IMR-90 (cell line): ENCODE results near the gene ADAMTSL2. TPM values are rescaled to one million over a fixed set of nuclear protein-coding genes. Genes with fewer than 3 reads are reported as not detected.

Experiments
- ATAC-seq: fragments of 200-7000 bp; cut with Tn5 transposase; 2 replicates; pipeline ENCODE4 v1.9.1; 2020; ENCODE audit warnings: low read depth, mild to moderate bottlenecking, moderate library complexity
- BruUV-seq: library from RNA; stranded (reverse); fragments of 400-500 nt; replicated peaks from 2 replicates; lab custom pipeline; 2021; lab: Mats Ljungman, UMichigan
- CTCF ChIA-PET: fragments of 300-600 bp; formaldehyde crosslinking; extraction: SDS; loops from one replicate; lab custom pipeline; 2021; ENCODE audit warnings: antibody characterized with exemption; lab: Yijun Ruan, JAX
- POLR2A ChIA-PET: fragments of 300-600 bp; sonication (Branson Sonifier 250); formaldehyde crosslinking; loops from one replicate; lab custom pipeline; 2022; ENCODE audit warnings: antibody characterized with exemption; ENCODE audit not compliant: unreplicated experiment; lab: Charles Lee
- DNase-seq: peaks from one replicate; pipeline ENCODE4 v3.0.0; 2013
- H2AFZ ChIP-seq: replicated peaks from 2 replicates; pipeline ENCODE3; 2013; ENCODE audit warnings: low read length, mild to moderate bottlenecking; ENCODE audit not compliant: poor library complexity
- H2AK5ac ChIP-seq: 2 replicates; pipeline ENCODE4 v1.6.1; 2013; ENCODE audit warnings: low read depth, low read length, inconsistent platforms
- H2AK9ac ChIP-seq: replicated peaks from 2 replicates; pipeline ENCODE3; 2013; ENCODE audit warnings: mild to moderate bottlenecking, low read depth, low read length, moderate library complexity; ENCODE audit not compliant: poor library complexity
- H2BK120ac ChIP-seq: 2 replicates; pipeline ENCODE4 v1.6.1; 2013; ENCODE audit warnings: low read depth, low read length, inconsistent platforms
- H2BK15ac ChIP-seq: 3 replicates; pipeline ENCODE4 v1.6.1; 2013; ENCODE audit warnings: low read depth, low read length, inconsistent platforms
- H2BK20ac ChIP-seq: 2 replicates; pipeline ENCODE4 v1.6.1; 2013; ENCODE audit warnings: low read depth, mild to moderate bottlenecking, inconsistent platforms, low read length, moderate library complexity
- H2BK5ac ChIP-seq: 2 replicates; pipeline ENCODE4 v1.6.1; 2013; ENCODE audit warnings: mild to moderate bottlenecking, low read depth, low read length, inconsistent platforms; ENCODE audit not compliant: poor library complexity, severe bottlenecking
- H3K14ac ChIP-seq: replicated peaks from 2 replicates; pipeline ENCODE4 v1.6.1; 2013; ENCODE audit warnings: low read depth, low read length, inconsistent platforms
- H3K18ac ChIP-seq: 2 replicates; pipeline ENCODE4 v1.6.1; 2013; ENCODE audit warnings: low read depth, low read length, control low read depth
- H3K23ac ChIP-seq: 2 replicates; pipeline ENCODE4 v1.6.1; 2013; ENCODE audit warnings: low read depth, low read length, inconsistent platforms
- H3K27ac ChIP-seq: 2 replicates; pipeline ENCODE4 v1.5.1; 2013; ENCODE audit warnings: mild to moderate bottlenecking, control low read depth, low read length; ENCODE audit not compliant: insufficient read depth
- H3K27me3 ChIP-seq: 2 replicates; pipeline ENCODE4 v1.6.1; 2013; ENCODE audit warnings: low read length; ENCODE audit not compliant: control insufficient read depth, insufficient read depth
- H3K36me3 ChIP-seq: 2 replicates; pipeline ENCODE4 v1.6.1; 2013; ENCODE audit warnings: low read length, mixed read lengths; ENCODE audit not compliant: control insufficient read depth, insufficient read depth
- H3K4ac ChIP-seq: 2 replicates; pipeline ENCODE4 v1.6.1; 2013; ENCODE audit warnings: low read depth, low read length, inconsistent platforms
- H3K4me1 ChIP-seq: 2 replicates; pipeline ENCODE4 v1.6.1; 2013; ENCODE audit warnings: low read length, mixed read lengths; ENCODE audit not compliant: control insufficient read depth, insufficient read depth
- H3K4me2 ChIP-seq: 2 replicates; pipeline ENCODE4 v1.6.1; 2013; ENCODE audit warnings: low read depth, mild to moderate bottlenecking, control low read depth, low read length, moderate library complexity
- H3K4me3 ChIP-seq: 2 replicates; pipeline ENCODE4 v1.5.1; 2013; ENCODE audit warnings: low read depth, mild to moderate bottlenecking, control low read depth, low read length, moderate library complexity; ENCODE audit not compliant: insufficient read depth
- H3K56ac ChIP-seq: 2 replicates; pipeline ENCODE4 v1.6.1; 2013; ENCODE audit warnings: low read length, inconsistent platforms; ENCODE audit not compliant: insufficient read depth; ENCODE audit errors: extremely low read depth
- H3K79me1 ChIP-seq, 2 experiments: 2 replicates each; pipeline ENCODE4 v1.6.1; 2013; ENCODE audit warnings: low read length in 2 of 2, inconsistent platforms in 1 of 2, low read depth in 1 of 2
- H3K9ac ChIP-seq: 2 replicates; pipeline ENCODE4 v1.6.1; 2013; ENCODE audit warnings: low read depth, low read length, control low read depth
- H3K9me1 ChIP-seq: 2 replicates; pipeline ENCODE4 v1.6.1; 2013; ENCODE audit warnings: low read length, inconsistent platforms; ENCODE audit not compliant: insufficient read depth
- H3K9me3 ChIP-seq: 2 replicates; pipeline ENCODE4 v1.6.1; 2013; ENCODE audit warnings: low read length; ENCODE audit not compliant: control insufficient read depth, insufficient read depth
- H4K20me1 ChIP-seq: 2 replicates; pipeline ENCODE4 v1.6.1; 2013; ENCODE audit warnings: low read length, inconsistent platforms; ENCODE audit not compliant: insufficient read depth
- H4K5ac ChIP-seq: 2 replicates; pipeline ENCODE4 v1.6.1; 2013; ENCODE audit warnings: mild to moderate bottlenecking, low read depth, low read length, control low read depth
- H4K8ac ChIP-seq, 2 experiments: 2 replicates each; pipeline ENCODE4 v1.6.1; 2013; ENCODE audit warnings: low read depth in 2 of 2, low read length in 2 of 2, control low read depth in 1 of 2, inconsistent platforms in 1 of 2
- H4K91ac ChIP-seq: 2 replicates; pipeline ENCODE4 v1.6.1; 2013; ENCODE audit warnings: low read depth, low read length, inconsistent platforms; ENCODE audit not compliant: insufficient read depth
- BHLHE40 ChIP-seq: fragments of 150-350 bp; IDR thresholded peaks from 2 replicates; pipeline ENCODE4 v1.6.1; 2016; ENCODE audit warnings: mild to moderate bottlenecking, low read depth, low read length
- CEBPB ChIP-seq: IDR thresholded peaks from 2 replicates; pipeline ENCODE4 v1.6.1; 2012; ENCODE audit warnings: low read depth, low read length, improper control_type of control experiment
- CTCF ChIP-seq: conservative IDR thresholded peaks from 2 replicates; pipeline ENCODE4 v1.5.1; 2012; ENCODE audit warnings: mild to moderate bottlenecking, low read depth, low read length, improper control_type of control experiment
- FOS ChIP-seq: fragments of 150-350 bp; IDR thresholded peaks from 2 replicates; pipeline ENCODE4 v1.6.1; 2016; ENCODE audit warnings: low read depth, low read length
- MAFK ChIP-seq: IDR thresholded peaks from 2 replicates; pipeline ENCODE4 v1.6.1; 2012; ENCODE audit warnings: low read depth, low read length, improper control_type of control experiment
- MXI1 ChIP-seq: IDR thresholded peaks from 2 replicates; pipeline ENCODE4 v1.6.1; 2012; ENCODE audit warnings: low read depth, mild to moderate bottlenecking, low read length, moderate library complexity, borderline replicate concordance
- NFE2L2 ChIP-seq: fragments of 150-350 bp; IDR thresholded peaks from 2 replicates; pipeline ENCODE4 v1.6.1; 2016; ENCODE audit warnings: low read depth, mild to moderate bottlenecking, low read length
- POLR2A ChIP-seq: IDR thresholded peaks from 2 replicates; pipeline ENCODE4 v1.6.1; 2012; ENCODE audit warnings: mild to moderate bottlenecking, low read depth, low read length
- RFX5 ChIP-seq: IDR thresholded peaks from 2 replicates; pipeline ENCODE4 v1.8.0; 2012; ENCODE audit warnings: low read depth, mild to moderate bottlenecking, low read length, moderate library complexity
- SMC3 ChIP-seq: fragments of 150-350 bp; IDR thresholded peaks from 2 replicates; pipeline ENCODE4 v1.6.1; 2016; ENCODE audit warnings: low read depth, mild to moderate bottlenecking, antibody characterized with exemption, low read length, moderate library complexity
- WGBS, 2 experiments: methylation state at CpG; one replicate each; pipeline versions ENCODE4 v1.1.5 to v1.1.7; 2013; ENCODE audit warnings: missing lambda C conversion rate in 2 of 2; ENCODE audit not compliant: insufficient read length in 1 of 2; ENCODE audit errors: extremely low coverage in 2 of 2; 5-methylcytosine and 5-hydroxymethylcytosine counted together
- dilution Hi-C: fragments of 300-500 bp; cut with HindIII; formaldehyde crosslinking; loops from one replicate; pipeline ENCODE4 v1.14.3; 2018; ENCODE audit warnings: low sequenced_read_pairs; ENCODE audit not compliant: unreplicated experiment
- in situ Hi-C: fragments of 300-500 bp; cut with MboI; formaldehyde crosslinking; loops from 3 replicates; pipeline ENCODE4 v1.14.3; 2019; ENCODE audit warnings: low sequenced_read_pairs, inconsistent platforms, mixed read lengths
- intact Hi-C: fragments of 100-400 bp; cut with micrococcal nuclease; formaldehyde crosslinking; loops from 2 replicates; pipeline ENCODE4 v1.10.0; 2022
- polyA plus RNA-seq, 3 experiments: library from polyadenylated mRNA; depleted of rRNA; stranded (reverse); fragments of >200 nt; gene quantifications; 2 replicates each; pipeline ENCODE4 v1.2.3, GENCODE V29; 2012; ENCODE audit warnings: low replicate concordance in 1 of 3
- total RNA-seq: library from RNA; depleted of rRNA; stranded (reverse); fragments of >200 nt; gene quantifications from 2 replicates; pipeline ENCODE4 v1.2.3, GENCODE V29; 2012
- TF ChIP-seq, protein P1 (sequence below): fragments of 150-350 bp; IDR thresholded peaks from 2 replicates; pipeline ENCODE4 v1.6.1; 2017; ENCODE audit warnings: mild to moderate bottlenecking, antibody characterized with exemption, low read length, low read depth

ADAMTSL2 gene
- total and polyA plus RNA-seq, 2 of the 4 experiments (the other 2 are of a cell fraction): not detected

DNA sequence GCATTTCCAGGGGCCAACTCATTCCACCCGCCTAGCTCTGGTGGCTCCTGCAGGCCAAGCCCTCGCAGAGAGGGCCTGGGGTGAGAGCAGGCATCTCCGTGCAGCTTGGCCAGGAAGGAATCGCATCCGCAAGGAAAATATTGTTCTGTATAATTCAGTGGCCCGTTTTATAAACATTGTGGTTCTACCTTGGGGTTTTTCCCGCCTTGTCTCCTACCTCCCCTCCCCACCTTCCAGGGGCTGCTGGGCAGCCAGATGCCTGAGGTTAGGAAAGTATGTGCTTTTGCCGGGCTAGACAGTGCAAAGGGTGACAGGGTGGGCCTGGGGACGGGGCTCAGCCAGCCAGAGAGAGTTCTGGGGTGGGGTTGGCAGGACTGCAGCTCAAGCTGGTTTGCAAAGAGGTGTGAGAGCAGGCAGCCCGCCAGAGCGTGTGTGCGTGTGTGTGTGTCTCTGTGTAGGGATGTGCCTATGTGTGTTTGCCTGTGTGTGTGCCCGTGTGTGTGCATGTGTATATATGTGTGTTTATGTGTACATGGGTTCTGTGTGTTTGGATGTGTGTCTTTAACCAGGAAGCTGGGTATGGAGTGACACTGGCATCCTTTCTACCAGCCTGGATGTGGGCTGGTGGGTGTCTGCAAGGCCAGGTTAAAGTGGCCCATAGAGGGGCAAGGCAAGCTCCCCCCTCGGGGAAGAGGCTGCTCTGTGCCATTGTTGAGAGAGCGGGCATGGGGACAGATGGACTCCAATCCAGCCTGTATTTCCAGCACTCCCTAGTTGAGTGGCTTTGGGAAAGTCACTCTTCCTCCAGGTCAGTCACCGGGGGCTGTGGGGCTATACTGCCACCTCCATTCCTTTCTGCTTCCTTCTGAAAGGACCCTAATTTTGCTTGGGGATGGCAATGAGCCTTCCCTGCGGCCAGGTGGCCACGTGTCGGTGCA lies 45.0 kb upstream of the ADAMTSL2 start:
- Histone ChIP-seq H3K4me2 (no peak overlapping the region), H3K36me3 (no peaks in the 10 kb centered on the region), H3K23ac (no peak overlapping the region), H3K4me1 (peaks cover 4% of the 10 kb centered on the region; the same call in 1 of the 2 replicates), H2BK120ac (no peak overlapping the region), H3K79me1 (no peaks in the 10 kb centered on the region), H2AFZ (no peak overlapping the region), H2BK5ac (no peak overlapping the region), H4K5ac (no peak overlapping the region), H3K14ac (no peak overlapping the region), H3K27ac (no peak overlapping the region), H3K9me1 (no peaks in the 10 kb centered on the region; the same call in 1 of the 2 replicates), H4K91ac (no peak overlapping the region), H4K20me1 (0 out of 2 replicates have a peak, but pooled peaks cover 5% of the 10 kb centered on the region), H3K9ac (no peak overlapping the region), H3K56ac (no peak overlapping the region), H3K18ac (no peak overlapping the region), H3K4ac (no peak overlapping the region), H2AK9ac (no peak overlapping the region), H3K9me3 (no peaks in the 10 kb centered on the region), H3K4me3 (no peak overlapping the region), H2AK5ac (no peak overlapping the region), H4K8ac (no peak overlapping the region), H2BK20ac (no peak overlapping the region), H3K27me3 (peaks cover 24% of the 10 kb centered on the region; the same call in 1 of the 2 replicates), H2BK15ac (no peak overlapping the region)
- in situ Hi-C loops (loop anchor here (10.0 to 25.0 kb wide), 2 partner anchors 85 to 452 kb away; partner anchors contain the start of gene GTF3C5), dilution Hi-C loops (no loop called here), intact Hi-C loops (no loop called here)
- TF ChIP-seq CEBPB (no peak), SMC3 (no peak), NFE2L2 (no peak), POLR2A (no peak), BHLHE40 (no peak), MXI1 (no peak), FOS (no peak), MAFK (no peak), CTCF (no peak), RFX5 (no peak)
- TF ChIP-seq, protein P1, sequence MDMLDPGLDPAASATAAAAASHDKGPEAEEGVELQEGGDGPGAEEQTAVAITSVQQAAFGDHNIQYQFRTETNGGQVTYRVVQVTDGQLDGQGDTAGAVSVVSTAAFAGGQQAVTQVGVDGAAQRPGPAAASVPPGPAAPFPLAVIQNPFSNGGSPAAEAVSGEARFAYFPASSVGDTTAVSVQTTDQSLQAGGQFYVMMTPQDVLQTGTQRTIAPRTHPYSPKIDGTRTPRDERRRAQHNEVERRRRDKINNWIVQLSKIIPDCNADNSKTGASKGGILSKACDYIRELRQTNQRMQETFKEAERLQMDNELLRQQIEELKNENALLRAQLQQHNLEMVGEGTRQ: no peak
- BruUV-seq: no TSS peak
- WGBS, 2 experiments: 80% methylated on average over 1 of the region's 19 CpGs; no CpG with 5 or more reads in 1 of the 2 experiments
- ChIA-PET CTCF (no interaction called here), POLR2A (no interaction called here)
- DNase-seq (peak; percentile 38), ATAC-seq (peak; percentile 50)
